ENCODE measurements around the gene FAM217A. TPM values are rescaled to one million over a fixed set of nuclear protein-coding genes. Genes with fewer than 3 reads are reported as not detected.

Gene FAM217A
- polyA plus RNA-seq, 3 donors, result not detected

DNA sequence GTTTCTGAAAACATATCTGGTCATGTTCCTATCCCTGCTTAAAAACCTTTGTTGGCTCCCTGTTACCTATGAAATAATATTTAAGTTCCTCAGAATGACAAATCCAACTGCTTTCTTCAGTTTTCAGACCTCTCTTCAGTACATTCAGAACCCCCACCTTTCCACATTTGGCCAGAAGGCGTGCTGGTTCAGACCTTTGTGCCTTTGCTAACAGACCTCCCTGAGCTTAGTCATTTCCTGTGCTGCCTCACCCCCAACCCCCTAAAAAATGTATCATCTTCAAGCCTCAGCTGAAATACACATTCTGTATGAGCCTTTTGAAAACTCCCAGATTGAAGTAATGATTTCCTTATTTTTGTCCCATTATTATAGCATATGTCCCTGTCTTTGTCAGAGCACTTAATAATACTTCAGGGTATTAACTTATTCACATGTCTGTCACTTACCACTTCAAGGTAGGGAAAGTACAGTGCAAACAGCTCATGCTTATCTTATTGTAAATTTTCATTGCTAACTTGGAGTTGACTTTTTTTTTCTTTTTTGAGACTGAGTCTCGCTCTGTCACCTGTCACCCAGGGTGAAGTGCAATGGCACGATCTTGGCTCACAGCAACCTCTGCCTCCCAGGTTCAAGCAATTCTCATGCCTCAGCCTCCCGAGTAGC lies 19.7 kb downstream of the FAM217A start:
- H3K9ac ChIP-seq (ENCODE audit: insufficient read depth, low read length, poor library complexity, severe bottlenecking), result no peak overlapping the region
- TF ChIP-seq, protein P1, sequence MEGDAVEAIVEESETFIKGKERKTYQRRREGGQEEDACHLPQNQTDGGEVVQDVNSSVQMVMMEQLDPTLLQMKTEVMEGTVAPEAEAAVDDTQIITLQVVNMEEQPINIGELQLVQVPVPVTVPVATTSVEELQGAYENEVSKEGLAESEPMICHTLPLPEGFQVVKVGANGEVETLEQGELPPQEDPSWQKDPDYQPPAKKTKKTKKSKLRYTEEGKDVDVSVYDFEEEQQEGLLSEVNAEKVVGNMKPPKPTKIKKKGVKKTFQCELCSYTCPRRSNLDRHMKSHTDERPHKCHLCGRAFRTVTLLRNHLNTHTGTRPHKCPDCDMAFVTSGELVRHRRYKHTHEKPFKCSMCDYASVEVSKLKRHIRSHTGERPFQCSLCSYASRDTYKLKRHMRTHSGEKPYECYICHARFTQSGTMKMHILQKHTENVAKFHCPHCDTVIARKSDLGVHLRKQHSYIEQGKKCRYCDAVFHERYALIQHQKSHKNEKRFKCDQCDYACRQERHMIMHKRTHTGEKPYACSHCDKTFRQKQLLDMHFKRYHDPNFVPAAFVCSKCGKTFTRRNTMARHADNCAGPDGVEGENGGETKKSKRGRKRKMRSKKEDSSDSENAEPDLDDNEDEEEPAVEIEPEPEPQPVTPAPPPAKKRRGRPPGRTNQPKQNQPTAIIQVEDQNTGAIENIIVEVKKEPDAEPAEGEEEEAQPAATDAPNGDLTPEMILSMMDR (IDR thresholded peaks at IDR 0.05), result no peak
- no peak overlapping the region for H2AFZ ChIP-seq (ENCODE audit: insufficient read depth, low read depth, low read length, poor library complexity, severe bottlenecking)
- H3K27ac ChIP-seq (ENCODE audit: low read depth in 1 of 2, low read length in 2 of 2), result no peak overlapping the region
- no peaks in the 10 kb centered on the region for H3K4me1 ChIP-seq (ENCODE audit: control insufficient read depth in 1 of 2, insufficient read depth in 2 of 2, low read length in 2 of 2)
- H3K79me2 ChIP-seq (ENCODE audit: insufficient read depth, low read length), result no peaks in the 10 kb centered on the region
- H3K4me1 Mint-ChIP-seq, result no peaks in the 10 kb centered on the region
- peaks cover 85 to 93% of the 10 kb centered on the region in 2 donors for H3K36me3 Mint-ChIP-seq
- H3K27me3 ChIP-seq (ENCODE audit: control insufficient read depth in 2 of 2, insufficient read depth in 2 of 2, low read length in 2 of 2), result no peaks in the 10 kb centered on the region
- H3K9me3 ChIP-seq (replicated peaks in 1 of 2; ENCODE audit: control insufficient read depth in 1 of 2, insufficient read depth in 1 of 2, low read length in 2 of 2), result no peaks in the 10 kb centered on the region
- H3K27me3 Mint-ChIP-seq (ENCODE audit: low read depth in 3 of 3), result no peaks in the 10 kb centered on the region
- peaks cover 32% of the 10 kb centered on the region for H4K20me1 ChIP-seq (ENCODE audit: insufficient read depth, low read length)
- no peak overlapping the region for H3K4me2 ChIP-seq (replicated peaks; ENCODE audit: extremely low read depth, low read length, poor library complexity, severe bottlenecking)
- no peak overlapping the region for H3K4me3 ChIP-seq (replicated peaks in 1 of 3; ENCODE audit: low read depth in 2 of 3, low read length in 3 of 3)
- intact Hi-C loops (cut with micrococcal nuclease), result loop anchor here in 1 of 2 donors (5.0 kb wide), 1 partner anchor 98 kb away; no protein-coding TSS in a partner anchor
- DNase-seq, result peak in 2 of 3 donors; percentile 3 to 44
- WGBS (ENCODE audit: insufficient coverage), result 0% methylated on average over 1 of the region's 4 CpGs
- peaks cover 99 to 100% of the 10 kb centered on the region in 2 donors for H3K36me3 ChIP-seq (replicated peaks in 1 of 2; ENCODE audit: control insufficient read depth in 1 of 2, insufficient read depth in 2 of 2, low read length in 2 of 2)
- peak overlapping the region in 4 of 7 donors; percentile 20 to 69 (median 68) for H3K27ac Mint-ChIP-seq
- no peak overlapping the region for H3K4me3 Mint-ChIP-seq
- H3K9me3 Mint-ChIP-seq, result no peaks in the 10 kb centered on the region

DNA sequence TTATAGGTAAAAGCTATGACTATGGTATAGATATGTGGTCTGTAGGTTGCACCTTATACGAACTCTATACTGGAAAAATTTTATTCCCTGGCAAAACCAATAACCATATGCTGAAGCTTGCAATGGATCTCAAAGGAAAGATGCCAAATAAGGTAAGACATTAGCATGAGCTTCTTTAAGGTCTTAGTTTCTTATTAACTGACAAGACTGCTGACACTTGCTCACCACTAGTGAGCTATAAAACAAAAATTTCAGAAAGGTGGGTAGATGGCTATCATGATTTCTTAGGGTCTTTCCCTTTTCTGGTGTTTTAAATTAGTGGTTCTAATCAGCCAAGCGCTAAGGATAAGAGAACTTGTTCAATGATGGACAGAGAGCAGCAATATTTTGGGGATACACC lies 21.9 kb downstream of the FAM217A start:
- Histone ChIP-seq H3K27ac (ENCODE audit: low read depth in 1 of 2, low read length in 2 of 2) (no peak overlapping the region), H4K20me1 (ENCODE audit: insufficient read depth, low read length) (peaks cover 24% of the 10 kb centered on the region), H2AFZ (ENCODE audit: insufficient read depth, low read depth, low read length, poor library complexity, severe bottlenecking) (no peak overlapping the region), H3K36me3 (replicated peaks in 1 of 2; ENCODE audit: control insufficient read depth in 1 of 2, insufficient read depth in 2 of 2, low read length in 2 of 2) (peaks cover 100% of the 10 kb centered on the region in 2 donors), H3K27me3 (ENCODE audit: control insufficient read depth in 2 of 2, insufficient read depth in 2 of 2, low read length in 2 of 2) (no peaks in the 10 kb centered on the region), H3K9me3 (replicated peaks in 1 of 2; ENCODE audit: control insufficient read depth in 1 of 2, insufficient read depth in 1 of 2, low read length in 2 of 2) (no peaks in the 10 kb centered on the region), H3K4me1 (ENCODE audit: control insufficient read depth in 1 of 2, insufficient read depth in 2 of 2, low read length in 2 of 2) (no peaks in the 10 kb centered on the region), H3K4me3 (replicated peaks in 1 of 3; ENCODE audit: low read depth in 2 of 3, low read length in 3 of 3) (no peak overlapping the region), H3K79me2 (ENCODE audit: insufficient read depth, low read length) (no peaks in the 10 kb centered on the region), H3K9ac (ENCODE audit: insufficient read depth, low read length, poor library complexity, severe bottlenecking) (no peak overlapping the region), H3K4me2 (replicated peaks; ENCODE audit: extremely low read depth, low read length, poor library complexity, severe bottlenecking) (no peak overlapping the region)
- no peak overlapping the region for H3K27ac Mint-ChIP-seq
- no peaks in the 10 kb centered on the region for H3K9me3 Mint-ChIP-seq
- H3K4me3 Mint-ChIP-seq, result no peak overlapping the region
- 100% methylated on average over 1 of the region's 2 CpGs for WGBS (ENCODE audit: insufficient coverage)
- TF ChIP-seq, protein P1 (IDR thresholded peaks at IDR 0.05), result no peak
- intact Hi-C loops (cut with micrococcal nuclease), result loop anchor here in 1 of 2 donors (5.0 kb wide), 1 partner anchor 100 kb away; no protein-coding TSS in a partner anchor
- no peaks in the 10 kb centered on the region for H3K4me1 Mint-ChIP-seq
- DNase-seq, result no peak
- no peaks in the 10 kb centered on the region for H3K27me3 Mint-ChIP-seq (ENCODE audit: low read depth in 3 of 3)
- peaks cover 81 to 93% of the 10 kb centered on the region in 2 donors for H3K36me3 Mint-ChIP-seq

Data from CD14-positive monocyte (primary cell).